GM18951 (cell line): Measurements from ENCODE around the gene LAMC3.

Source experiments
- POLR2A ChIP-seq: IDR thresholded peaks from 4 replicates; pipeline ENCODE4 v1.6.1; 2011; ENCODE audit warnings: mild to moderate bottlenecking; ENCODE audit not compliant: insufficient read length, insufficient read depth; ENCODE audit errors: extremely low read depth
- in situ Hi-C: fragments of 300-500 bp; cut with MboI; formaldehyde crosslinking; loops from one replicate; pipeline ENCODE4 v1.12.0; 2022; ENCODE audit warnings: low sequenced_read_pairs, mixed read lengths, inconsistent platforms; ENCODE audit not compliant: unreplicated experiment

LAMC3 gene

GRCh38 chr9:130990306-130990977 is 18.5 kb upstream of the LAMC3 start:
- no peak for TF ChIP-seq POLR2A
- in situ Hi-C loops, result no loop called here

GRCh38 chr9:130990978-130991777 is 17.8 kb upstream of the LAMC3 start:
- TF ChIP-seq POLR2A, result no peak
- in situ Hi-C loops, result no loop called here

GRCh38 chr9:130991778-130992681 is 16.9 kb upstream of the LAMC3 start:
- TF ChIP-seq POLR2A, result no peak
- in situ Hi-C loops, result no loop called here

- in situ Hi-C loops, result no loop called here
Measured at GRCh38 chr9:130992682-130993032, 16.3 kb upstream of the LAMC3 start.

GRCh38 chr9:130993303-130994030 is 15.5 kb upstream of the LAMC3 start:
- in situ Hi-C loops, result no loop called here
- no peak for TF ChIP-seq POLR2A

More at GRCh38 chr9:130992682-130993032, 16.3 kb upstream of the LAMC3 start:
- TF ChIP-seq POLR2A, result no peak

- in situ Hi-C loops, result no loop called here
- no peak for TF ChIP-seq POLR2A
Measured at GRCh38 chr9:130994135-130995085, 14.6 kb upstream of the LAMC3 start.

GRCh38 chr9:130995086-130996011 is 13.6 kb upstream of the LAMC3 start:
- in situ Hi-C loops, result no loop called here
- TF ChIP-seq POLR2A, result no peak

- no peak for TF ChIP-seq POLR2A
- in situ Hi-C loops, result no loop called here
Measured at GRCh38 chr9:130996205-130996604, 12.8 kb upstream of the LAMC3 start.

- in situ Hi-C loops, result no loop called here
Measured at GRCh38 chr9:130996676-130997394, 12.1 kb upstream of the LAMC3 start.

GRCh38 chr9:130997395-130997684 is 11.6 kb upstream of the LAMC3 start:
- in situ Hi-C loops, result no loop called here
- TF ChIP-seq POLR2A, result no peak

More at GRCh38 chr9:130996676-130997394, 12.1 kb upstream of the LAMC3 start:
- no peak for TF ChIP-seq POLR2A
